ENCODE data around the gene NACC2. TPM values are rescaled to one million over a fixed set of nuclear protein-coding genes. Genes with fewer than 3 reads are reported as not detected.

Gene NACC2
- total and polyA plus RNA-seq, 10 of the 15 experiments (the other 5 are each of a cell fraction or from before 2014, with no cell fraction given) = 0.66 to 14.7 (median 3.5) TPM

DNA sequence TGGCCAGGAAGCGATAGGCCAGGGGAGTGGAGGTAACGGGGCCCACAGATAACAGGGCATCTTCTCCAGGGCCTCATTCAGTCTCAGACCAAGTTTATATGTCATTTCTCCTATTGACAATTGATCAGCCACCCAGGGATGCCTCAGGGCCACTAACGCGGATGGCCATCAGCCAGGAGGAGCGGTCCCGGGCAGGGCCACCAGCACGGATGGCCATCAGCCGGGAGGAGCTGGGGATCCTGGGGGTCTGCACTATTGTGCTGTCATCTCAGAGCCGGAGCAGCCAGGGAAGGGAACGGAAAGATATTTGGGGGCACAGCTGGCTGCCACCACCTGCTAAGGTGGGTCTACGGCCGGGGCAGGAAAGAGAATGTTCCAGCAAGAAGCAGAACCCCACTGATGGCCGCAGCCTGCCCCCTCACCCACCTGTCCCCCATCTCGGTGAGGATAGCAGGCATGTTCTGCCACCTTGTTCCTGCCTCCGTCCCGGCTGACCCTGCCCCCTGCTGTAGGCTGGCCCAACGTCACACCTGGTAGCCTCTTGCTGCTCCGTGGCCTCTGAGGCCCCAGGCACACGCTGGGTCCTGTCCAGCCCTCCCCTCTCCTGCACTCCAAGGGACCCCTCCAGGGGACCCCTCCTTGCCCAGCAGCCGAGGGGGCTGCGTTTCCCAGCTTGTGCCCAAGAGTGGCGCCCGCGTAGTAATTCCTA is 112.4 kb downstream of the NACC2 start (continued):
- TF ChIP-seq RELA (IDR thresholded peaks at IDR 0.05; ENCODE audit: borderline replicate concordance, partially characterized antibody) = no peak

DNA sequence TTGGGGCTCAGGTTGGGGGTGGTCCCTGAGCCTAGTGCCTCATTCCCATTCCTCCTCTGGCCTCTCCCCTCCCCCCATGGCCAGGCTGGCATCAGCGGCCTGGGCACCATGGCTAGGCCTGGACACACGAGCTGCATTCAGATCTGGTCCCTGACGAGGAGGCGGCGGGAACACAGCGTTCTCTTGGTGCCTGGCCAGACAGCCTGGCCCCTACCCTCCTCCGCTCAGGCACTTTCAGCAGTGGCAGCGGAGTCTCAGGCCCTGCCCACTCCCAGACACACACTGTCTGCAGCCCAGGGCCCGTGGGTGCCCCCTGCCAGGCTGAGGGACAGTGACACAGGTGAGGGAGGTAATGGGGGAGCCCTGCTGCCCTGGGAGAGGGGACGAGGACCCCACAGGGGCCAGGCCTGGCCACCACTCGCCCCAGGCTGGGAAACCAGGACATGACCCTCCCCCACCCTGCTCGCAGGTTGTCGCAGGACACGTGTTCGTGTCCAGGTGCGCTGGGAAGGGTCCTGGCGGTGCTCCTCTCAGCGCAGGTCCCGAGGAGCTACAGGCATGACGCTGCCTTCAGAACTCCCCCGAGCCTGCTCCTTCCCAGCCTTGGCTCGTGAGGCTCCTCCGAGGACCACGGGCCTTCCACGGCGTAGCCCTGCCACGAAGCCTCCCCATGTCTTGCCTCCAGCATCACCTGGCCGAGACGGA is 114.0 kb downstream of the NACC2 start:
- no peak overlapping the region for H3K4me3 ChIP-seq
- ChIA-PET SMC1A (ENCODE audit: uncharacterized antibody, unreplicated experiment) (no interaction called here), CTCF (no interaction called here), POLR2A (no interaction called here), RAD21 (ENCODE audit: unreplicated experiment) (no interaction called here)
- H3K27ac ChIP-seq (ENCODE audit: control insufficient read depth, insufficient read depth) = no peak overlapping the region
- no peak for FAIRE-seq
- TF ChIP-seq, protein P1, sequence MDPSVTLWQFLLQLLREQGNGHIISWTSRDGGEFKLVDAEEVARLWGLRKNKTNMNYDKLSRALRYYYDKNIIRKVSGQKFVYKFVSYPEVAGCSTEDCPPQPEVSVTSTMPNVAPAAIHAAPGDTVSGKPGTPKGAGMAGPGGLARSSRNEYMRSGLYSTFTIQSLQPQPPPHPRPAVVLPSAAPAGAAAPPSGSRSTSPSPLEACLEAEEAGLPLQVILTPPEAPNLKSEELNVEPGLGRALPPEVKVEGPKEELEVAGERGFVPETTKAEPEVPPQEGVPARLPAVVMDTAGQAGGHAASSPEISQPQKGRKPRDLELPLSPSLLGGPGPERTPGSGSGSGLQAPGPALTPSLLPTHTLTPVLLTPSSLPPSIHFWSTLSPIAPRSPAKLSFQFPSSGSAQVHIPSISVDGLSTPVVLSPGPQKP (IDR thresholded peaks at IDR 0.05; ENCODE audit: low read depth, low read length) = no peak
- TF ChIP-seq, protein P2, sequence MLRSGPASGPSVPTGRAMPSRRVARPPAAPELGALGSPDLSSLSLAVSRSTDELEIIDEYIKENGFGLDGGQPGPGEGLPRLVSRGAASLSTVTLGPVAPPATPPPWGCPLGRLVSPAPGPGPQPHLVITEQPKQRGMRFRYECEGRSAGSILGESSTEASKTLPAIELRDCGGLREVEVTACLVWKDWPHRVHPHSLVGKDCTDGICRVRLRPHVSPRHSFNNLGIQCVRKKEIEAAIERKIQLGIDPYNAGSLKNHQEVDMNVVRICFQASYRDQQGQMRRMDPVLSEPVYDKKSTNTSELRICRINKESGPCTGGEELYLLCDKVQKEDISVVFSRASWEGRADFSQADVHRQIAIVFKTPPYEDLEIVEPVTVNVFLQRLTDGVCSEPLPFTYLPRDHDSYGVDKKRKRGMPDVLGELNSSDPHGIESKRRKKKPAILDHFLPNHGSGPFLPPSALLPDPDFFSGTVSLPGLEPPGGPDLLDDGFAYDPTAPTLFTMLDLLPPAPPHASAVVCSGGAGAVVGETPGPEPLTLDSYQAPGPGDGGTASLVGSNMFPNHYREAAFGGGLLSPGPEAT (IDR thresholded peaks at IDR 0.05; ENCODE audit: low read depth) = no peak
- TF ChIP-seq STAT3 (IDR thresholded peaks at IDR 0.05; ENCODE audit: low read depth, low read length) = no peak
- no peak for TF ChIP-seq MTA2 (IDR thresholded peaks at IDR 0.05; ENCODE audit: low read depth)
- TF ChIP-seq FOXK2 (IDR thresholded peaks at IDR 0.05) = no peak
- TF ChIP-seq, protein P3, sequence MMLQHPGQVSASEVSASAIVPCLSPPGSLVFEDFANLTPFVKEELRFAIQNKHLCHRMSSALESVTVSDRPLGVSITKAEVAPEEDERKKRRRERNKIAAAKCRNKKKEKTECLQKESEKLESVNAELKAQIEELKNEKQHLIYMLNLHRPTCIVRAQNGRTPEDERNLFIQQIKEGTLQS (IDR thresholded peaks at IDR 0.05; ENCODE audit: borderline replicate concordance, extremely low read depth, low read depth, low read length) = no peak
- TF ChIP-seq NRF1 (conservative IDR thresholded peaks at IDR 0.05; ENCODE audit: low read depth, low read length) = no peak
- TF ChIP-seq CHD4 (IDR thresholded peaks at IDR 0.05) = no peak
- TF ChIP-seq IKZF1 (conservative IDR thresholded peaks at IDR 0.05) = no peak
- no peak for TF ChIP-seq EED (IDR thresholded peaks at IDR 0.05; ENCODE audit: low read depth)
- no peak for TF ChIP-seq PML (IDR thresholded peaks at IDR 0.05; ENCODE audit: low read length)
- in situ Hi-C loops (cut with MboI) = no loop called here
- 32% methylated on average over 29 of the region's 29 CpGs for WGBS (ENCODE audit: insufficient coverage, insufficient replicate concordance, low lambda C conversion rate, missing lambda C conversion rate)
- H3K4me1 ChIP-seq (ENCODE audit: control insufficient read depth, insufficient read depth, low read length) = no peaks in the 10 kb centered on the region
- no peak for ATAC-seq
- H4K20me1 ChIP-seq (ENCODE audit: control insufficient read depth, insufficient read depth) = no peaks in the 10 kb centered on the region
- no peak overlapping the region for H3K9ac ChIP-seq (ENCODE audit: control insufficient read depth, insufficient read depth, low read length)
- H3K4me2 ChIP-seq (ENCODE audit: control insufficient read depth, insufficient read depth) = no peak overlapping the region
- intact Hi-C loops (cut with micrococcal nuclease; ENCODE audit: unreplicated experiment) = no loop called here
- BruUV-seq (replicated peaks) = no TSS peak
- H2AFZ ChIP-seq (ENCODE audit: control insufficient read depth, low read depth, low read length) = no peak overlapping the region
- H3K27me3 ChIP-seq (replicated peaks in 1 of 2; ENCODE audit: control insufficient read depth in 2 of 2, insufficient read depth in 2 of 2, low read length in 1 of 2) = peaks cover 0 to 2% of the 10 kb centered on the region in 2 experiments; a peak in 2 of 4 replicates
- no peaks in the 10 kb centered on the region for H3K79me2 ChIP-seq (ENCODE audit: control insufficient read depth, insufficient read depth, low read length)
- H3K36me3 ChIP-seq (ENCODE audit: control insufficient read depth in 2 of 2, insufficient read depth in 2 of 2, low read length in 1 of 2) = no peaks in the 10 kb centered on the region
- no peak for DNase-seq (ENCODE audit: low read depth, low spot score)
- no peaks in the 10 kb centered on the region for H3K9me3 ChIP-seq (replicated peaks; ENCODE audit: control insufficient read depth, insufficient read depth, low read length)

All from GM12878 (cell line).